ENCODE results near the gene DNASE1L1. TPM values are rescaled to one million over a fixed set of nuclear protein-coding genes. Genes with fewer than 3 reads are reported as not detected.

The DNASE1L1 gene
- total and polyA plus RNA-seq, 2 of the 13 experiments (the other 11 are each of a cell fraction or from before 2014, with no cell fraction given): 4.7 to 12.3 TPM

- no peak for TF ChIP-seq ZNF503 (CRISPR knock-in tag; IDR thresholded peaks at IDR 0.05)
These were observed 4.3 kb downstream of the DNASE1L1 start (continued) for GRCh38 chrX:154404625-154405192.

- Histone ChIP-seq H3K4me1 (ENCODE audit: insufficient read depth, low read length) (peaks cover 41% of the 10 kb centered on the region), H3K79me2 (ENCODE audit: insufficient read depth, low read length) (peaks cover 9% of the 10 kb centered on the region), H3K9ac (ENCODE audit: insufficient read depth, low read depth, low read length) (no peak overlapping the region), H3K4me2 (ENCODE audit: low read depth, low read length) (no peak overlapping the region), H3K4me3 (replicated peaks in 1 of 3; ENCODE audit: insufficient read depth in 1 of 3, low read depth in 2 of 3, low read length in 3 of 3) (no peak overlapping the region), H3K27ac (ENCODE audit: extremely low read length, insufficient read depth, low read length) (no peak overlapping the region), H2AFZ (ENCODE audit: low read length) (no peak overlapping the region), H3K36me3 (replicated peaks in 1 of 2; ENCODE audit: control insufficient read depth in 1 of 2, insufficient read depth in 2 of 2, low read length in 2 of 2) (peaks cover 6 to 22% of the 10 kb centered on the region in 2 experiments; a peak in 4 of 5 replicates), H3K27me3 (ENCODE audit: control insufficient read depth in 1 of 2, insufficient read depth in 2 of 2, low read length in 2 of 2) (no peaks in the 10 kb centered on the region), H4K20me1 (ENCODE audit: insufficient read depth, low read length) (peaks cover 20% of the 10 kb centered on the region; the same call in 1 of the 2 replicates), H3K9me3 (ENCODE audit: low read length) (no peaks in the 10 kb centered on the region)
- intact Hi-C loops (cut with micrococcal nuclease; ENCODE audit: unreplicated experiment): no loop called here
- DNase-seq (ENCODE audit: low spot score): no peak
- ATAC-seq: no peak
- WGBS (ENCODE audit: low lambda C conversion rate): 88% methylated on average over 4 of the region's 4 CpGs
- ChIA-PET POLR2A (no interaction called here), CTCF (ENCODE audit: low intra/inter-chr PET ratio, low total read pairs) (no interaction called here)
- no peak for FAIRE-seq
- TF ChIP-seq RAD21 (CRISPR knock-in tag; IDR thresholded peaks at IDR 0.05) (no peak), ZNF431 (CRISPR knock-in tag; IDR thresholded peaks at IDR 0.05; ENCODE audit: borderline replicate concordance, low read depth) (no peak)
- no TSS peak for BruUV-seq (replicated peaks)
- in situ Hi-C loops (cut with HindIII; ENCODE audit: extremely low pct_ligation_motif_present, low pct_unique_long_range_greater_than_20kb): loop anchor here (25.0 kb wide), 1 partner anchor 133 kb away; the partner anchor contains the start of genes G6PD and IKBKG
These were observed 5.2 kb downstream of the DNASE1L1 start for GRCh38 chrX:154403858-154404257.

GRCh38 chrX:154403192-154403591, 5.9 kb downstream of the DNASE1L1 start:
- Histone ChIP-seq H3K4me2 (ENCODE audit: low read depth, low read length) (no peak overlapping the region), H3K27me3 (ENCODE audit: control insufficient read depth in 1 of 2, insufficient read depth in 2 of 2, low read length in 2 of 2) (no peaks in the 10 kb centered on the region; a peak in 1 of 5 replicates), H3K36me3 (replicated peaks in 1 of 2; ENCODE audit: control insufficient read depth in 1 of 2, insufficient read depth in 2 of 2, low read length in 2 of 2) (peaks cover 6 to 22% of the 10 kb centered on the region in 2 experiments; a peak in 4 of 5 replicates), H3K9me3 (ENCODE audit: low read length) (no peaks in the 10 kb centered on the region), H3K79me2 (ENCODE audit: insufficient read depth, low read length) (peaks cover 15% of the 10 kb centered on the region), H4K20me1 (ENCODE audit: insufficient read depth, low read length) (peaks cover 21% of the 10 kb centered on the region; the same call in 1 of the 2 replicates), H3K4me1 (ENCODE audit: insufficient read depth, low read length) (peaks cover 34% of the 10 kb centered on the region), H3K4me3 (replicated peaks in 1 of 3; ENCODE audit: insufficient read depth in 1 of 3, low read depth in 2 of 3, low read length in 3 of 3) (no peak overlapping the region), H3K27ac (ENCODE audit: extremely low read length, insufficient read depth, low read length) (no peak overlapping the region), H3K9ac (ENCODE audit: insufficient read depth, low read depth, low read length) (no peak overlapping the region), H2AFZ (ENCODE audit: low read length) (no peak overlapping the region)
- intact Hi-C loops (cut with micrococcal nuclease; ENCODE audit: unreplicated experiment) (no loop called here), in situ Hi-C loops (cut with HindIII; ENCODE audit: extremely low pct_ligation_motif_present, low pct_unique_long_range_greater_than_20kb) (loop anchor here (25.0 kb wide), 1 partner anchor 134 kb away; the partner anchor contains the start of genes G6PD and IKBKG)
- DNase-seq (ENCODE audit: low spot score) (no peak), FAIRE-seq (no peak), ATAC-seq (peak; percentile 18)
- BruUV-seq (replicated peaks): no TSS peak
- ChIA-PET POLR2A (interaction anchor here (1.2 kb wide), 1 partner anchor 8 kb away, joined by 3 read pairs; the partner anchor contains the start of gene TAFAZZIN), CTCF (ENCODE audit: low intra/inter-chr PET ratio, low total read pairs) (no interaction called here)
- WGBS (ENCODE audit: low lambda C conversion rate): 96% methylated on average over 3 of the region's 10 CpGs
- TF ChIP-seq ZNF441 (CRISPR knock-in tag; IDR thresholded peaks at IDR 0.05; ENCODE audit: borderline replicate concordance): no peak
- TF ChIP-seq ZNF317 (CRISPR knock-in tag; IDR thresholded peaks at IDR 0.05): no peak
- TF ChIP-seq TARDBP (CRISPR knock-in tag; IDR thresholded peaks at IDR 0.05): no peak
- no peak for TF ChIP-seq ZNF512 (CRISPR knock-in tag; IDR thresholded peaks at IDR 0.05)

Measured in HepG2 (cell line).